Stimulated activated CD4-positive, alpha-beta T cell treated with anti-CD3 and anti-CD28 coated beads, Interleukin-12 subunit alpha, Interleukin-12 subunit beta, amount 100 ng/mL, for 24 hours (primary cell): ENCODE results near the gene CORO1C.

Experiments used
- DNase-seq, 2 experiments: peaks; one replicate each; pipeline ENCODE4 v3.0.0-alpha.2; 2020; ENCODE audit warnings: low read depth in 2 of 2

CORO1C gene

DNA sequence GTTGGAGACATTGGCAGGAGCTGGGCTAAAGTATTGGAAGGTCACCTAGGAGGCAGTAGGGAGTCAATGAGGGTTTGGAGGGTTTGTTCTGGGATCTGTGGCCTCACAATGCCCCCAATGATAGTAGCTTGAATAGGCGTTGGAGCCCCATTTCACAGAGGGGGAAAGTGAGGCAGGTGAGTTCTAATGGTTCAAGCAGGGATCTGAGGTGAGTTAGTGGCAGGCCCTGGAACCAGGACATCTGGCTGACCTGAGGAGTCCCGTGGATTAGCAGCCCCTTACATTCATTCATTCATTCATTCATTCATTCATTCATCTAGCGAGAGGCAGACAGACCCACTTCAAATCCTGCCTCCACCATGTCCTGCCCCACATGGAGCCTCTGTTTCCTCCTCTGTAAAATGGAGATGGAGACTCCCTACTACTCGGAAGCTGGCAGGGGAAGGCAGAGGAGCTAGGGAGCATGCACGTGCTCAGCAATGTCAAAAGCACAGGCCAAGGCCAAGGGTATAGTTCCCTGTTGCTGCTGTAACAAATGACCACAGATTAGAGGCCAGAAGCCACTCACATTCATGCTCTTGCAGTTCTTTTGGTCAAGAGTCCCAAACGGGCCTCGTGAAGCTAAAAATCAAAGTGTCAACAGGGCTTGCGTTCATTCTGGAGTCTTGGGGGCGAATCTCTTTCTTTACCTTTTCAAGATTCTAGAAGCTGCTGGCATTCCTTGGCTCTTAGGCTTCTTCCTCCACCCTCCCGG lies 131.2 kb downstream of the CORO1C start:
- no peak for DNase-seq

DNA sequence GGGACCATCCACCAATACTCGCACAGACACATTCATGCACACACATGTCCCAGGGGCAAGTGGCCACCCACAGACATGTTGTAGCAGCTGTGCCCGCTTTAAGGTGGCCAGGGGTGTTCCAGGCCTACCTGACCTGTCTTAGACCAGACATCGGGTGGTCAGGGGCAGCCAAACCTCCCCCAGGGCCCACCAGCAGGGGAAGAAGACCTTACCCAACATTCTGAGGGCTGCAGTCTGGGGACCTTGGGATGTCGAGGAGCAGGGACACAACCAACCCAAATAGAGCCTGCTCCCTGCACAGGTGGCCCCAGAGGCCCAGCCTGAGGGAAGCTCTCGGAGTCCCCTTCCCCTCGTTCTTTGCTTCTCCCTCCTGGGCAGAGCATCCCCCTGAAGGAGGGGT lies 131.8 kb downstream of the CORO1C start:
- no peak for DNase-seq

DNA sequence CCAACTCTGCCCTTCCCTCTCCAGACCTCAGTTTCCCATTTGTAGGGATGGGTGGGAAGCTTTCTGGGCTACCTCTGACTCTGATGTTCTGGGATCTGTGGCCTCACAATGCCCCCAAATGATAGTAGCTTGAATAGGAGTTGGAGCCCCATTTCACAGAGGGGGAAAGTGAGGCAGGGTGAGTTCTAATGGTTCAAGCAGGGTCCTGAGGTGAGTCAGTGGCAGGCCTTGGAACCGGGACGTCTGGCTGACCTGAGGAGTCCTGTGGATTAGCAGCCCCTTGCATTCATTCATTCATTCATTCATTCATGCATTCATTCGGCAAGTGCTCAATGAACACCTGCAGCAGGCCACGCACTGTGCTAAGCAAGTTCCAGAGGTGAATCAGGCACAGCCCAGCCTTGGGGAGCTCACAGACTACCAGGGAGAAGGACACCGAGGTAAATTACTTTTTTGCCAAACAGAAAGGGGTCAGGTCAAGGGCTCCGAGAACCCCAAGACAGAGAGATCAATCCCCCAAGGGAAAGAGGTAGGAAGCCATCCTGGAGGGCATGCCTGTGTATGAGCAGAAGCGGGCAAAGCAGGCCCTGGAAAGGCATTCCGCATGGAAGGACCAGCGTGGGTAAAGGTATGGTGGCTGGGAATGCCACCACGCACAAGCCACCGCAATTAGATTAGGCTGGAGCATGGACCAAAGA lies 132.6 kb downstream of the CORO1C start:
- no peak for DNase-seq

DNA sequence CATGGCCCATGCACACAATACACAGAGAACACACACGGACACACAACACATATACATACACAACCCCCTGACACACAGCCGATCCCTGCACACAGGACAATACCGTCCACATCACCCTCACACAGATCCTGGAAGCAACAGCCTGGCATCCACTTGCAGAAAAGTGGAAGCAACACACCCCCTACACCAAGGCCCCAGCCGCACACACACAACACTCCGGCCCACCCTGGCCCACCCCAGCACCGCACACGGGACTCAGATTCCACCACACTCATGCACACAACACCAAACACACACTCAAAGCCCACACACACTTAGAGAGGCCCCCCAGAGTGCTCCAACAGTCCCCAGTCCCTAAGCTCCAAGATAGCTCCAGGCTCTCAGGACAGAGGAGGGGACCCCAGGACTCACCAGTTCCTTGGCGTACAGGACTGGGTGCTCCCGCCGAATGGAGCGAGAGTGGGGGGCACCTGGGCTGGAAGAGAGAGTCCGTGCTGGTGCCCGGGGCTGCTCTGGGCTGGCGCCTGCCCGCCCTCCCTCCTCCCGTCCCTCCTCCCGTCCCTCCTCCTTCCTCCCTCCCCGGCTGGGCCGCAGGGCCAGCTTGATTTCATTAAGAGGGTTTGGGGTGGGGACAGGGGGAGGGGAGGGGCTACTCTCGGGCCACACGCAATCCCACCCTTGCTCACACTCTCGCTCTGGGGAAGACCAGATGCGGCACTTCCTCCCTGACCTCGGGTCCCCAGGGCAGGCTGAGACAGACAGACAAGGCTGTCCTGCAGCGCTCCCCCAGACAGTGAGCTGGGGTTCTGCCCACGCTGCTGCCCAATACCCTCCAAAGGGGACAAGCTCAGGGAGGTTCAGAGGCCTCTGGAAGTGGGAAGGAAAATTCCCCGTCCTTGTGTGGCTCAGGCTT lies 133.5 kb downstream of the CORO1C start, which contains the start of gene TMEM119:
TMEM119 (minus strand) TSS at position 526 of the 913 bp plus-strand sequence. CDS start 5,701 bp downstream, outside the sequence.
- DNase-seq = no peak

DNA sequence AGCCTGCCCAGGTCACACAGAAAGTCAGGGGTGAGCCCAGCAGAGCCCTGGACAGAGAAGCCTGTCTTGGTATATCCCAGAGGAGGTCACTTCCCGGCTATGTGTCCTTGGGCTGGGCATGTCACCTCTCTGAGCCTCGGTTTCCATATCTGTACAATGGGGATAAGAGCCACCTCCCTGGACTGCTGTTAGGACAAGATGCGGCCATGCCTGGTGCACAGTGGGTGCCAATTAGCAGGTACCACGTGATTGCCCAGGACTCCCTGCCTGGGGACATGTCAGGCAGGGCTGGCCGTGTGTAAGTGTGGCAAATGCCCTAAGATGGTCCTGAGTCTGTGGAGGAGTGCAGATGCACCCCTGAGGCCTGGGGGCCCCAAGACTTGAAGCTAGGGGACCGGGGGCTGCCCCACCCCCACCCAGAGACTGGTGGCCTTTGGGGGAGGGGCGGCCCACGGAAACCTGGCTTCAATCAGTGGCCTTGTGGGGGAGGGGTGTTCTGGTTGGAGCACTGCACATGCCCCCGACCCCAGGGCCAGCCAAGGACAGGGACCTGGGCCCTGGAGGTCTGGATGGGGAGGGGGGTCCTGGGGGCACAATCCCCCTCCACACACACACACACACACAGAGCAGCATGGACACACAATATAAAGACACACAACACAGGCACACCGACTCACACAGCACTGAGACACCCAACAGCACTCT lies 134.3 kb downstream of the CORO1C start:
- no peak for DNase-seq

DNA sequence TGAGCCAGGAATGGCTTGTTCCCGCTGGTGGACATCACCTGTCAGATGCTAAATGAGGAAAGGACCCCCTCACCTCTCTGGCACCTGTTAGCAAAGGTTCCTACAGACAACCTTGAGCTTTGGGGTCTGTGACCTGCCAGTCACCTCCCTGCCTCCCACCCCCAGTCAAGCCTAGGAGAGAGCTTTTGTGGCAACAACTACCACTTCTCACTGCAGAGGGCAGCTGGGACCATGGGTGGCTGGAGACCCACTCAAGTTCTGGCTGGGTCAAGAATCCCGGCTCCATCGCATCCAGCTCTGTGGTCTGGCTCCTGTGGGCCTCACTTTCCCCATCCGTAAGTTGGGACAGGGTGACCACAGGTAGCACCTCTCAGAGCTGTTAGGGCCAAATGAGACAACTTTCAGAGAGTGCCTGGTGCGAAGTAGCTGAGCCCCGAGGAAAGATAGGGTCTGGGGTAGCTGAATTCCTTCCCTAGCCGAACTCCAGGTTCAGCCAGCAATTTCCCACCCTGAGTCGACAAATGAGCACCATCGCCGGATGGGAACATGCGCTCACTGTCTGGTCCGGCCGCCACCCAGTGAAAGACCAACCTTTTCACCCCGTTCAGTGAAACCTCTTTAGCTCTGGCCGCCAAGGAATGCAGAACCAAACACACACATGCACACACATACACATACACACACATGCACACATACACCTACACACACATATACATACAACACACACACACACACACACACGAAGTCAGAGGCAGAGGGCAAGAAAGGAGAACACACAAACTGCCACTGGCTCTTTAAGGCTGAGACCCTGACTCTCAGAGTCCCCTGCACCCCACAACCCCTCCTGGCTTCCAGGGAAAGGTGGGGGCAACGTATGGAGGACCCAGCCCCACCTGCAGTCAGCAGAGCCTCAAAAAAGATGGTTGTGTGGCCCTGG lies 135.3 kb downstream of the CORO1C start:
- DNase-seq = no peak
